ENCODE data around the gene ADGRL1.
"Not testable (repeated sequence)": the region's sequence is repeated elsewhere in the genome, so short reads cannot be mapped to it uniquely, and the experiment has no call there.

Gene ADGRL1

DNA sequence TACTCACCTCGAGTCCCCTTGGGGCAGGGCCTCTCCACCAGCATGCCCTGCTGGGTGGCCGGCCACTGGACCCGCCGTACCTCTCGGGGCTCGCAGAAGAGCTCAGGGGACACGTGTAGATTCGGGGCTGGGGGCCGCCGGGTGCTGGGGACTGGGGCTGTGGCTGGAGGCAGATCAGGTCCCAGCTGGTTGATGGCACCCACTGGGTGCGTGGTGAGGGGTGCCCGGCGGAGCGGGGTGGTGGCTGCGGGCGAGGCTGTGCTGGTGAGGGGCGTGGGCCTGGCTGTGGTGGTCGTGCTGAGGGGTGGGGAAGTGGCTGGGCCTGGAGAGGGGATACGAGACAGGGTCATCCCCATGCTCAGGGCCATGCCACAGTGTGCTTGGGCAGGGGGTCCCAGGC lies 44.7 kb downstream of the ADGRL1 start:
- DNase-seq (ENCODE audit: low spot score) = no peak

GRCh38 chr19:14160017-14160703 lies 45.8 kb downstream of the ADGRL1 start:
- no peak for DNase-seq (ENCODE audit: low spot score)

GRCh38 chr19:14159059-14159458 lies 46.9 kb downstream of the ADGRL1 start:
- no peak for DNase-seq (ENCODE audit: low spot score)

- DNase-seq (ENCODE audit: low spot score) = no peak
Observed at GRCh38 chr19:14158276-14159023, 47.5 kb downstream of the ADGRL1 start.

- DNase-seq (ENCODE audit: low spot score) = no peak
Observed at GRCh38 chr19:14156971-14157717, 48.8 kb downstream of the ADGRL1 start.

DNA sequence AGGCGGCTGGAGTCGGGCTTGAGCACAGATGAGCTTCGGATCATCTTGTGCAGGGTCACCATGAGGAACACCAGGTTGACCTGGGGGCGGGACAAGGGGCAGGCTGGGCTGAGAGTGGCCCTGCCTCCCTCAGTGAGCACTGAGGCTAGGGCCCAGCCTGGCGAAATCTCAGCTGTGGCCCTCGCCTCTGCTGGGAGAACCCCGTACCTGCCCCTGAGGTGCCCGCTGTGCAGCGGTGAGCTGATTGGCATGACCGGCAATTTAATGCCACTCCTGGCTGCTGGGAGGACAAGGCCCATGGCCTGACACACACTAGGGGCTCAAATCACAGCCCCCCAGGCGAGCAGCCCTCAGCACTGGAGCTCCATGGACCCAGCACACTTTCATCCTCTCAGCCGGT lies 49.8 kb downstream of the ADGRL1 start:
- DNase-seq (ENCODE audit: low spot score) = no peak

DNA sequence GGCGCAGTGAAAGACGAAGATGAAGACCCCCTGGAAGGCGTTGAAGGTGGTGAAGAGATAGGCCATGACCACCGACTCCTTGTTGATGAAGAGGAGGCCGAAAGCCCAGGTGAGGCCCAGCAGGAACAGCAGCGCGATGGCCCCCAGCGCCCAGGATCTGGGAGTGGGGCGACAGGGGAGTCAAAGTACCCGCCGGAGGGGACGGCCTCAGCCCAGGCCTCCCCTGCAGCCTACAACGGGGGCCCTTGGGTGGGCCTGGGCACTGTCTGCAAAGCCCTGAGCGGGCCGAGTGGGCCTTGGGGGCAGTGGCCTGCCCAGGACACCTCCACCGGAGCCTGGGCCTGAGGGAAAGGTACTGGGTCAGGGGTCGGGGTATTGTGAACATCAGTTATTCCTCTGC lies 50.6 kb downstream of the ADGRL1 start:
- no peak for DNase-seq (ENCODE audit: low spot score)

DNA sequence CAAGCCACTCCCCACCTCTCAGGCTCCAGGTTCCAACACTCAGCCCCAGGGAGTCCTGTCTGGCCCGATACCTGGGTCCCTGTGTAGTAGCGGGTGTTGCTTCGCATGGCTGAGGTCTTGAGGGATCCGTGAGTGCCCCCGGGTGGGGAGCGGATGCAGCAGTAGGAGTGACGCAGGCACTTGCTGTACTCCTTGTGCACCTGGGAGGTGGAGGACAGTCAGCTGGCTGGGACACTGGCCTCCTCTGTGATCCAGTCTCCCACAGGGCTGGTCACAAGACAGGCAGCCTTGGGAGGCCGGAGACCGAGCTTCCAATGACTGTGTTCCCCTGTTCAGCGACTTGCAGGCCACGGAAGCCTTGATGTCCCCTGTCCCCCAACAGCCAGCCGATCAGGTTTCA lies 53.3 kb downstream of the ADGRL1 start:
- DNase-seq (ENCODE audit: low spot score) = no peak

GRCh38 chr19:14150770-14151661 lies 55.0 kb downstream of the ADGRL1 start:
- no peak for DNase-seq (ENCODE audit: low spot score)

- DNase-seq (ENCODE audit: low spot score) = no peak
Observed at GRCh38 chr19:14150041-14150769, 55.8 kb downstream of the ADGRL1 start.

DNA sequence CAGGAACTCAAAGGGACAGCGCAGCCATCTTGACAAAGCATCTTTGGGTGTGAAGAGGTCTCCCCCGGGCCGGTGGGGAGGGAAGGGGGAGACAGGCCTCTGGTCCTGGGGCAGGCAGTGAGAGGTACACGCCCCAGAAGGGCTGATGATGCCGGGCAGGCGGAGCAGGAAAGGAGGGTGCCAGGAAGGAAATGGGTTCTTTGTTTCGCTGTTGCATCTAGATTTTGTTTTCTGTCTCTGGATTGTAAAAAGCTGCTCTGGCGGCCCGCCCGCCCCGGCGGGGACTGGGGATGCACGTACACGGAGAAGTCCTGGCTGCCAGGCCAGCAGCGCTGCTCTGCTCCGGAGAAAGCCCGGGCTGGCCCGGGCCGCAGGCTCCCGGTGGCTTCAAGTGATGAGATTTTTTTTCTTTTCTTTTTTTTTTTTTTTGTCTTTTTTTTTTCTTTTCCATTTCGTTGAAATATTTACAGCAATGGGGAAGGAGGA lies 56.4 kb downstream of the ADGRL1 start:
- DNase-seq (ENCODE audit: low spot score) = no peak

- DNase-seq (ENCODE audit: low spot score) = no peak
Observed at GRCh38 chr19:14148751-14149410, 57.1 kb downstream of the ADGRL1 start.

DNA sequence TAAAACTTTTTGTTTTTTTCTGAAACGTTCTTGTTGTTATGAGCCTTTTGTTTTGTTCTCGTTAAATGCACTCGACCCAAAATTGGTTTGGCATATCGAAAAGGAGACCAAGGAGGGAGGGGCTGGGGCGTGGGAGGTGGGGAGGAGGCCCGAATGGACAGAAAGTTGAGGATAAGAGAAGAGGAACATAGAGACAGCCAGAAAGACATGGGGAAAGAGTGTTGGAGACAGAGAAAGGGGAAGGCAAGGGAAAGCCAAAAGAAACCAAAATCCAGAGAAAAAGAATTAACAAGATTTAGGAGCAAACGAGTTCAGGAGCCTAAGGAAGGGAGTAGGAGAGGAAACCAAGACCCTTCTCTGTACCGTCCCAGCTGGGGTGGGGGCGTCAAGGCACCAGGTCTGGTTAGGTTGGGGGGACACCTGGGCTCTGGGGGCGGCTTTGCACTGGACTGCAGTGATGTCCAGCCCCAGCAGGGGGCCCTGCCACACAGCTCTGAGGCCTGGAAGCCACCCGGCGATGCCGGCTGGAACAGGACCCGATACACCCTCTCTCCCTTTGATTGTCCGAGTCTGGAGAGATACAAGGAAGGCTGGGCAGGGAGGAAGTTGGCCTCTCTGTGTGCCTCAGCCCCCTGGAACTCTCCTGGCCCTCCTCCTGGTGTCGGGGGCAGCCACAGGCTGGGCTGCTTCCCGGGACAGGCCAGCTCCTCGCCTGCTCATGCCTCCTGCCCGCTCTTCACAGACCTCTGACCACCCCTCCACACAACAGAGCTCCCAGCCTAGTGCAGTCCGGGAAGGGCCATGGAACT lies 58.0 kb downstream of the ADGRL1 start:
- no peak for DNase-seq (ENCODE audit: low spot score)

- no peak for DNase-seq (ENCODE audit: low spot score)
Observed at GRCh38 chr19:14146789-14147216, 59.2 kb downstream of the ADGRL1 start.

- not testable (repeated sequence) for DNase-seq (ENCODE audit: low spot score)
Observed at GRCh38 chr19:14146169-14146568, 59.8 kb downstream of the ADGRL1 start.

- no peak for DNase-seq (ENCODE audit: low spot score)
Observed at GRCh38 chr19:14145381-14145780, 60.6 kb downstream of the ADGRL1 start.

DNA sequence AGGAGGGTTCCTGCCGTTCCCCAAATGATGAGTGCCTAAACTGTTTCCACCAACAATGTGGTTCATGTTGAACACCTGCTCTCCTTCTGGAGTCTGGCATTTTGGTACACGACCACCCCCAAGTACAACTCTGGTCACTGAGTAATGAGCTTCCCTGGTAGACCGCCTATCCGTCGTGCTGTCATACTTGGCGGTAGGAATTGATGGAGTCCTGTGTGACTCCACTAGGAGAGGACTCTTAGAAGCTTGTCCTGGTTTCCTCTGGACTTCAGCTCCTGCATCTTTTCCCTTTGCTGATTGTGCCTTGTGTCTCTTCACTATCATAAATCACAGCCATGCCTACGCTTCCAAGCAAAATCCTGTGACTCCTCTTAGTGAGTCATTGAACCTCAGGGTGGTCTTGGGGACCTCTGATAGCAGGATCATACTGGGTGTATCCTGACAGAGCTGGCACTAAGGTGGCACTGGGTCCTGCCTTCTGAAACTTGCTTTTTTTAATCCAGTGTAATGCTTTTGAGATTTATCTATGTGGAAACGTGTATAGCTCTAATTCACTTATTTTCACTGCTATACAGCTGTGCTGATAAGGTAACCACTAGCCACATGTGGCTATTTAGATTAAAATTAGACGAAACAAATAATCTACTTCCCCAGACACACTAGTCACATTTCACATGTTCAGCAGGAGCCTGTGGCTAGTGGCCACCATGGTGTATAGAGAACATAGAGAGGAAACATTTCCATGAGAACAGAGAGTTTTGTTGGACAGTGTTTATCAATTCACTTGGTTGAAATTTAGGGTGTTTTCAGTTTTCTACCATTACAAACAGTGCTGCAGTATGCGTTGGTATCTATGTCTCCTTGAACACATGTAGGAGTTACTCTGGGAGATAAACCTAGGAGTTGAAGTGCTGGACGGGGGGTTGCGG lies 63.4 kb downstream of the ADGRL1 start:
- DNase-seq (ENCODE audit: low spot score) = peak; percentile 31

DNA sequence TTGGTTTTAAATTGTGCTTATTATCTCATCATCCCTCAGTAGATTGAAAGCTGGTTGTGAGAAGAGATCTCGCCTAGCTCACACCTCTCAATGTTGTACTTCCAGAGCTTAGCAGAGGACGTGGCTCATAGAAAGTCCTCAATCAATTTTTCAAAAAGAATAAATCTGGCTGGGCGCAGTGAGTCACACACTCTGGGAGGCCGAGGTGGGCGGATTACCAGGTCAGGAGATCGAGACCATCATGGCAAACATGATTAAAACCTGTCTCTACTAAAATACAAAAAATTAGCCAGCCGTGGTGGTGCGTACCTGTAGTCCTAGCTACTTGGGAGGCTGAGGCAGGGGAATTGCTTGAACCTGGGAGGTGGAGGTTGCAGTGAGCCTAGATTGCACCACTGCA lies 64.9 kb downstream of the ADGRL1 start:
- DNase-seq (ENCODE audit: low spot score) = no peak

DNA sequence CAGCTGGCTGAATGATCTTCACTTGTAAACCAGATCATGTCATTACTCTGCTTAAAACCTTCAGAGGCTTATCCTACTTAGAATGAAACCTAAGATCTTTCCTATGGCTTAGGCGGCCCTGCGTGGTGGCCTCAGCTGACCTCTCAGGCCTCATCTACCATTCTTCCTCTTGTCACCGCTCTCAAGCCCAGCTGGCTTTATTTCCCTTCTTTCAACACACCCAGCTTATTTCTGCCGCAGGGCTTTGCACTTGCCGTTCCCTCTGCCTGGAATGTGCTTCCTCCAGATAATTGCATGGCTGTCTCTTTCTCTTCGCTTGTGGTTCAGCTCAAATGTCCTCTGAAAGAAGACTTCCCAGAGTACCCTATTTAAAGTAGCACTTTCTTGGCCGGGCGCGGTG lies 66.0 kb downstream of the ADGRL1 start:
- DNase-seq (ENCODE audit: low spot score) = no peak
